PC-9 (cell line): ENCODE results near the gene NPFFR1. TPM values are rescaled to one million over a fixed set of nuclear protein-coding genes. Genes with fewer than 3 reads are reported as not detected.

ENCODE experiments used
- BruUV-seq: library from RNA; stranded (reverse); fragments of 400-500 nt; replicated peaks from 2 replicates; lab custom pipeline; 2021; lab: Mats Ljungman, UMichigan
- CTCF ChIA-PET: fragments of 300-600 bp; sonication (Branson Sonifier 250); formaldehyde crosslinking; loops from one replicate; lab custom pipeline; 2022; ENCODE audit warnings: antibody characterized with exemption; lab: Charles Lee
- POLR2A ChIA-PET: fragments of 300-600 bp; sonication (Branson Sonifier 250); formaldehyde crosslinking; loops from one replicate; lab custom pipeline; 2022; ENCODE audit warnings: antibody characterized with exemption; ENCODE audit not compliant: unreplicated experiment; lab: Charles Lee
- DNase-seq, 2 experiments: peaks; one replicate each; pipeline versions ENCODE4 v3.0.0 to v3.0.0-alpha.2; 2015 to 2022; ENCODE audit warnings: mixed read lengths in 1 of 2
- H2AFZ ChIP-seq: fragments of 200-600 bp; sonication (generic); 2 replicates; pipeline ENCODE4 v1.8.1; 2017; ENCODE audit warnings: antibody characterized with exemption
- H3F3A ChIP-seq: fragments of 200-600 bp; sonication (generic); 2 replicates; pipeline ENCODE4 v1.8.1; 2017; ENCODE audit warnings: antibody characterized with exemption, mild to moderate bottlenecking, low read depth; ENCODE audit not compliant: insufficient read depth
- H3K27ac ChIP-seq: fragments of 200-600 bp; sonication (generic); 2 replicates; pipeline ENCODE4 v1.6.1; 2016; ENCODE audit warnings: mixed run types
- H3K27me3 ChIP-seq: fragments of 200-600 bp; sonication (generic); 2 replicates; pipeline ENCODE4 v1.6.1; 2016; ENCODE audit warnings: low read depth, mixed run types; ENCODE audit not compliant: insufficient read depth
- H3K36me3 ChIP-seq: fragments of 200-600 bp; sonication (generic); 2 replicates; pipeline ENCODE4 v1.6.1; 2016; ENCODE audit warnings: low read depth, mixed run types
- H3K4me1 ChIP-seq: fragments of 200-600 bp; sonication (generic); replicated peaks from 2 replicates; pipeline ENCODE4 v1.6.1; 2016; ENCODE audit warnings: mixed run types; ENCODE audit not compliant: insufficient read depth
- H3K4me2 ChIP-seq: fragments of 200-600 bp; sonication (generic); 2 replicates; pipeline ENCODE4 v1.6.1; 2017; ENCODE audit warnings: mixed run types
- H3K4me3 ChIP-seq: fragments of 200-600 bp; sonication (generic); 2 replicates; pipeline ENCODE4 v1.6.1; 2016; ENCODE audit warnings: mixed run types
- H3K79me2 ChIP-seq: fragments of 200-600 bp; sonication (generic); 2 replicates; pipeline ENCODE4 v1.6.1; 2017; ENCODE audit warnings: low read depth, mixed run types
- H3K9me2 ChIP-seq: fragments of 200-600 bp; sonication (generic); 2 replicates; pipeline ENCODE4 v1.8.1; 2017; ENCODE audit warnings: mild to moderate bottlenecking; ENCODE audit not compliant: insufficient read depth
- H3K9me3 ChIP-seq: fragments of 200-600 bp; sonication (generic); 2 replicates; pipeline ENCODE4 v1.8.1; 2016; ENCODE audit warnings: low read depth; ENCODE audit not compliant: insufficient read depth
- H4K20me1 ChIP-seq: fragments of 200-600 bp; sonication (generic); 2 replicates; pipeline ENCODE4 v1.8.1; 2017; ENCODE audit not compliant: insufficient read depth
- EZH2 ChIP-seq: fragments of 200-600 bp; sonication (generic); IDR thresholded peaks from 2 replicates; pipeline ENCODE4 v1.8.0; 2017; ENCODE audit warnings: antibody characterized with exemption, low read depth
- intact Hi-C: fragments of 100-400 bp; cut with micrococcal nuclease; formaldehyde crosslinking; loops from one replicate; pipeline ENCODE4 v1.10.0; 2022; ENCODE audit not compliant: unreplicated experiment
- total RNA-seq: library from RNA; stranded (reverse); gene quantifications from 2 replicates; pipeline ENCODE4 v1.2.3, GENCODE V29; 2021
- TF ChIP-seq, protein P1 (sequence below): fragments of 200-600 bp; sonication (generic); conservative IDR thresholded peaks from 2 replicates; pipeline ENCODE4 v1.6.1; 2017; ENCODE audit warnings: mixed run types, antibody characterized with exemption, mild to moderate bottlenecking, moderate library complexity

The NPFFR1 gene
- total RNA-seq, 1 experiment from 2014 or later, result 0.09 TPM

DNA sequence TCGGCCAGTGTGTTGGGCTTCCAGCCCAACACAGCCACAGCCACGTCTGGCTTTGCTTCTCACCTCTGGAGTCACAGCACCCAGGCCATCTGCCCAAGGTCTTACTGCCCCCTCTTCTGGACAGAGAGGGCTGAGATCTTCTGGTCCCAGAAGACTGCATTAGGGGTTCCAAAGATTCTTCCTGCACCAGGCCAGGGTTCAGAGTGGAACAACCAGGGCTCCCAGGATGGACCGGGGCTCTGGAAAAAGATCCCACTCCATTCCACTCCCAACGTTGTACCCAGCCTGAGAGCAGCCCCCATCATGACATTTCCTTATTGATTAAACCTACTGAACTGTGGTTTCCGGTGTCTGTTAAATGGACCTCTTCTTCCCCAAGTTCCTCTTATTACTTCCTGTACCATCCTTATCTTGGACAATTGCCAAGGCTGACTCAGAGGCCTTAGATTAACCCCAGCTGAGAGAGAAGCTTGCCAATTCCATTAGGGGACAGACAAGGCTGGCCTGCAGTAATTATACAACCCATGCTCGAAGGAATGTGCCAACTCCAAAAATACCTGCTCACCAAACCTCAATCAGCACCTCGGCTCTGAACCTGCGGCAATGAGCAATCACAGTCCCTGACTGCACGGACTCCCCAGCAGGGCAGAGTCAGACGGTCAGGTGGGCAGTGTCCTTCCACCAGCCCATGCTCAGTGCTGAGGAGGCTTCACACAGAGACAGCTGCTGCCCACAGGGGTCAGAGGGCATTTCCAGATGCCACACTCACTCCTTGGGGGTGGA, 47.9 kb upstream of the NPFFR1 start:
- TF ChIP-seq EZH2, result no peak
- TF ChIP-seq, protein P1, sequence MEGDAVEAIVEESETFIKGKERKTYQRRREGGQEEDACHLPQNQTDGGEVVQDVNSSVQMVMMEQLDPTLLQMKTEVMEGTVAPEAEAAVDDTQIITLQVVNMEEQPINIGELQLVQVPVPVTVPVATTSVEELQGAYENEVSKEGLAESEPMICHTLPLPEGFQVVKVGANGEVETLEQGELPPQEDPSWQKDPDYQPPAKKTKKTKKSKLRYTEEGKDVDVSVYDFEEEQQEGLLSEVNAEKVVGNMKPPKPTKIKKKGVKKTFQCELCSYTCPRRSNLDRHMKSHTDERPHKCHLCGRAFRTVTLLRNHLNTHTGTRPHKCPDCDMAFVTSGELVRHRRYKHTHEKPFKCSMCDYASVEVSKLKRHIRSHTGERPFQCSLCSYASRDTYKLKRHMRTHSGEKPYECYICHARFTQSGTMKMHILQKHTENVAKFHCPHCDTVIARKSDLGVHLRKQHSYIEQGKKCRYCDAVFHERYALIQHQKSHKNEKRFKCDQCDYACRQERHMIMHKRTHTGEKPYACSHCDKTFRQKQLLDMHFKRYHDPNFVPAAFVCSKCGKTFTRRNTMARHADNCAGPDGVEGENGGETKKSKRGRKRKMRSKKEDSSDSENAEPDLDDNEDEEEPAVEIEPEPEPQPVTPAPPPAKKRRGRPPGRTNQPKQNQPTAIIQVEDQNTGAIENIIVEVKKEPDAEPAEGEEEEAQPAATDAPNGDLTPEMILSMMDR, result peak; percentile 55; the same call in 1 of the 2 replicates
- CTCF ChIA-PET, result interaction anchor here (0.6 kb wide), 1 partner anchor 51 kb away, joined by 3 read pairs; no protein-coding TSS in a partner anchor
- peak overlapping the region; percentile 57 for H3K4me2 ChIP-seq

GRCh38 chr10:70331160-70331485, 47.3 kb upstream of the NPFFR1 start:
- POLR2A ChIA-PET, result no interaction called here
- Histone ChIP-seq H3K27me3 (no peaks in the 10 kb centered on the region), H4K20me1 (0 out of 2 replicates have a peak, but pooled peaks cover 3% of the 10 kb centered on the region), H3F3A (peaks cover 42% of the 10 kb centered on the region), H3K4me2 (peak overlapping the region; percentile 57; the same call in 1 of the 2 replicates), H3K9me3 (no peaks in the 10 kb centered on the region), H3K4me3 (no peak overlapping the region), H3K4me1 (peaks cover 31% of the 10 kb centered on the region), H3K36me3 (no peaks in the 10 kb centered on the region), H2AFZ (no peak overlapping the region), H3K79me2 (no peaks in the 10 kb centered on the region), H3K27ac (0 out of 2 replicates have a peak overlapping the region, but pooled peaks have one; percentile 21), H3K9me2 (no peaks in the 10 kb centered on the region)
- intact Hi-C loops, result loop anchor here (1.0 kb wide), 2 partner anchors 56 to 109 kb away; no protein-coding TSS in a partner anchor
- DNase-seq, result no peak
- TF ChIP-seq, protein P1, result no peak
- TF ChIP-seq EZH2, result no peak
- no TSS peak for BruUV-seq
- CTCF ChIA-PET, result interaction anchor here (1.3 kb wide), 1 partner anchor 66 kb away, joined by 4 read pairs; no protein-coding TSS in a partner anchor

More for the DNA sequence above, 47.9 kb upstream of the NPFFR1 start:
- Histone ChIP-seq H3K9me3 (no peaks in the 10 kb centered on the region), H3K79me2 (no peaks in the 10 kb centered on the region), H4K20me1 (0 out of 2 replicates have a peak, but pooled peaks cover 3% of the 10 kb centered on the region), H3K4me1 (peaks cover 27% of the 10 kb centered on the region), H3K36me3 (no peaks in the 10 kb centered on the region), H3K9me2 (no peaks in the 10 kb centered on the region), H3K27ac (peak overlapping the region; percentile 59), H3K27me3 (no peaks in the 10 kb centered on the region), H2AFZ (no peak overlapping the region), H3F3A (peaks cover 42% of the 10 kb centered on the region), H3K4me3 (no peak overlapping the region)
- no TSS peak for BruUV-seq
- DNase-seq, result peak; percentile 82 to 98
- intact Hi-C loops, result loop anchor here (1.0 kb wide), 2 partner anchors 56 to 109 kb away; no protein-coding TSS in a partner anchor
- POLR2A ChIA-PET, result no interaction called here

DNA sequence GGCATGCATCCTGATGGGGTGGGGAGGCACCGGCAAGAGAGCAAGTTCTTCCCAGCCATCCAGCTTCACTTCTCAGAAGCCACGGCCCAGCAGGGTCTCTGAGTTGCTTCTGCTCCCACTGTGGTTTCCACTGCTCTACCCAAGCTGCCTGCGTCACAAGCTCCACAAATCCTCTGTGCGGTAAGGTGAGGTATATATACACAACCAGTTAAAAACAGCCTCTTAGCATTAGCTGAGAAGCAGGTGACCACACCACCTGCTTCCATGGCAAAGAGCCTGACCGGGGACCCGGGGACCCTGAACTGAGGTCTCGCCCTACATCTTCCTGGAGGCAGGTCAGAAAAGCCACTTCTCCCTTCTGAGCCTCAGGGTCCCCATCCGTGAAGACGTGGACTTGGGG, 46.9 kb upstream of the NPFFR1 start:
- no peaks in the 10 kb centered on the region for H3K36me3 ChIP-seq
- no peaks in the 10 kb centered on the region for H3K9me3 ChIP-seq
- peaks cover 35% of the 10 kb centered on the region for H3K4me1 ChIP-seq
- H3K27me3 ChIP-seq, result no peaks in the 10 kb centered on the region
- H3K27ac ChIP-seq, result no peak overlapping the region
- ChIA-PET POLR2A (interaction anchor here (0.6 to 0.7 kb wide), 2 partner anchors 11 to 1059 kb away, joined by 3 to 4 read pairs; no protein-coding TSS in a partner anchor), CTCF (interaction anchor here (1.3 kb wide), 1 partner anchor 66 kb away, joined by 4 read pairs; no protein-coding TSS in a partner anchor)
- 0 out of 2 replicates have a peak, but pooled peaks cover 3% of the 10 kb centered on the region for H4K20me1 ChIP-seq
- intact Hi-C loops, result loop anchor here (1.0 kb wide), 2 partner anchors 57 to 108 kb away; no protein-coding TSS in a partner anchor
- H3F3A ChIP-seq, result peaks cover 42% of the 10 kb centered on the region
- TF ChIP-seq, protein P1, result no peak
- no peak for TF ChIP-seq EZH2
- no TSS peak for BruUV-seq
- H3K4me3 ChIP-seq, result no peak overlapping the region
- no peak overlapping the region for H2AFZ ChIP-seq
- no peaks in the 10 kb centered on the region for H3K9me2 ChIP-seq
- H3K4me2 ChIP-seq, result no peak overlapping the region
- DNase-seq, result no peak
- H3K79me2 ChIP-seq, result no peaks in the 10 kb centered on the region
